GM10847 (cell line): ENCODE measurements around the gene AUTS2.

Source experiments
- POLR2A ChIP-seq: IDR thresholded peaks from 2 replicates; pipeline ENCODE4 v1.6.1; 2011; ENCODE audit not compliant: insufficient read length; ENCODE audit errors: extremely low read depth

AUTS2 gene

DNA sequence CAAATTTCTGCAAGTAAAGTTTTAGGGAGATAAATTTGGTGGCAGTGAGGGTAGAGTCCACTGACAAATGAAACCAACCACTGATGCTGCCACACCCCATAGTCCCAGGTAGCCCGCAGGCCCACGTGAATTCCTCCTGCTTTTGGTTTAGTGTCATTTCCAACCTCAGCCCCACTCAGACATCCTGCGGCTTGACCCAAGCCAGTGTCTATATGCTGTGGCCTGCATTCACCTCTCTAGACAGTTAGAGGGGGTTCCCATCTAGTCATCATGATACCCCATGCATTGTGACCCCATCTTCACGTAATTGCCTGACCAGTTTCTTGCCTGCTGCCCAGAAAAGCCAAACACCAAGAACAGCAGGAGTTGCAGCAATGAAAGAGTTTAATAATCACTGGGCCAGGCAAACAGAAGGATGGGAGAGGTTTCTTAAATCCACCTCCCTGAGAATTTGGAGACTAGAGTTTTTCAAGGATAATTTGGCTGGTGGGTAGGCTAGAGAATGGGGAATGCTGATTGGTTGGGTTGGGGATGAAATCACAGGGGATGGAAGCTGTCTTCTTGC, 1201.6 kb downstream of the AUTS2 start:
- no peak for TF ChIP-seq POLR2A

DNA sequence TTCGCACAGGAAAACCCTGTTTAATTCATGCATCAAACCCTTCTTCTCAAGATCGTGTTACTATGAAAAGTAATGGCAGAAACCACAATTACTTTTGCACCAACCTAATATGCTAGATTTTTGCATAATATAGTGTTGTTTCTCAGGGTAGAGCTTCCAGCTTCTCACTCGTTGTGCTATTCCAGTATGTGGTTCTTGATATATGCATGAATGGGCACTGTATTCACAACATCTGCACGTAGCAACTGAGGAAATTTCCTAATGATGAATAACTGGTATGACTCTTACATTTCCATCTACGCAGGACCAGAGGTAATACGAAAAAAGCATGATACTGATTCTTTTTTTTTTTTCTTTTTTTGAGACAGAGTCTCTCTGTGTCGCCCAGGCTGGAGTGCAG, 1207.1 kb downstream of the AUTS2 start:
- no peak for TF ChIP-seq POLR2A

DNA sequence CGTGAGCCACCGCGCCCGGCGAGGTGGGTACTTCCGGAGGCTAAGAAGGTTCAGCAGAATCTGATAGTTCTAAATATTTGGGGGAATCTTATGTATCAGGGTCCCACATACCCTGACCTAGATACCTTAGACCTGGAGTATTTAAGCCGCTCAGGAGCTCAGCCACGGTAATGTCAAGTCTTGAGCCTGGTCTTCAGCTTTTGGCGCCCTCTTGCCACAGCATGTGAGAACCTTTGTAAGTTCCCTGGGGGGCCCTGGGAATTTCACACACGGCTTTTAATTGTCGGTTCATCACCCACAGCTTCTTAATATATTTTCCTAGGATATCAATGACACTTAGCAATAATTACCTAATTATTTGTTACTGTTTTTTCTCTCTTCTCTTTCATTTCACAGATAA, 1209.4 kb downstream of the AUTS2 start:
- no peak for TF ChIP-seq POLR2A

DNA sequence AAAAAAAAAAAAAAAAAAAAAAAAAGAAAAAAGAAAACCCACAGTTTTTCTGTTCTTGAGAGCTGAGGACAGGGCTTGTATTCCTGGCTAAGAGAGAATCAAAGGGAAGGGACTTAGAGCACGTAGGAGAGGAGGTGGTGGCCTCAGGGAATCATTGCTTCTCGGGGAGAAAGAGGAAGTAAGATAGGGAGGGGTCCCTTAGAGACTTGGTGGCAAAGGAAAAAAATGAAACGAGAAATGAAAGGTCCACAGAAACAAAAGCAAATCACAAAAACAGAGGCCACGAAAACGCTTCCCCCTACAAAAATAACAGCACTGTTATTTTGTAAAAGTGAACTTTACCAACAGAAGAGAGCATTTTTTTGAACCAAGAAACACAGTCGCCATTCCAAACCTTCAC, 1210.6 kb downstream of the AUTS2 start:
- no peak for TF ChIP-seq POLR2A

DNA sequence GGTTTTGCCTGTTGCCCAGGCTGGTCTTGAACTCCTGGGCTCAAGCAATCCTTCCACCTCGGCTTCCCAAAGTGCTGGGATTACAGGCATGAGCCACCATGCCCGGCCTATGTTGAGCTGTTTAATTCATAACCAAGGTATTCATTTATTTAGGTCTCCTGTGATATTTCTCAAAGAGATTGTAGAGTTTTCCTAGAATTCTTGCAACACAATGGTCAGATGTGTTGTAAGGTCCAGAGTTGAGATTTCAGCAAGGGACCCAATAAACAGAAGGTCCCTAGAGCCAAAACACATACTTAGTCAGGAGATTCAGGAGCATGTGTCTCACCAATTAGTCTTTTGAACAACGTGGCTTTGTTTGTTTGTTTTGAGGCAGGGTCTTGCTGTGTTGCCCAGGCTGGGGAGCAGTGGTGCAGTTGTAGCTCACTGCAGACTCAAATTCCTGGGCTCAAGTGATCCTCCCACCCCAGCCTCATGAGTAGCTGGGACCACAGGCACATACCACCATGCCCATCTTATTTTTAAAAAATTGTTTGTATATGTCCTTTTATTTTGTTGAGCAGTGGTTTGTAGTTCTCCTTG, 1212.4 kb downstream of the AUTS2 start:
- TF ChIP-seq POLR2A, result no peak

DNA sequence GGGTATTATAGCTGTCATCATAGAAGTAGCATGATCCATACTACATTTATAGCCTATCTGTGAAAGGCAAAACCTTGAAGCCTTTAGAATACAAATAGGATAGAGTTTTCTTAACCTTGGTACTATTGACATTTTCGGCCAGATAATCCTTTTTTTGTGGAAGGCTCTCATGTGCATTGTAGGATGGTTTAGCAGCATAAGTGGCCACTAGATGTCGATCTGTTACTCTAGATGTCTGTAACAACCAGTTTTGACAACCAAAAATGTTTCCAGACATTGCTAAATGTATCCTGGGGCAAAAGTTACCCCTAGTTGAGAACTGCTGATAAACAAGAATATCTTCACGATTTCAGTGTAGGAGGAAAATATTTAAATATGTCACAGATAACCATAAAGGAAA, 1214.2 kb downstream of the AUTS2 start:
- no peak for TF ChIP-seq POLR2A

DNA sequence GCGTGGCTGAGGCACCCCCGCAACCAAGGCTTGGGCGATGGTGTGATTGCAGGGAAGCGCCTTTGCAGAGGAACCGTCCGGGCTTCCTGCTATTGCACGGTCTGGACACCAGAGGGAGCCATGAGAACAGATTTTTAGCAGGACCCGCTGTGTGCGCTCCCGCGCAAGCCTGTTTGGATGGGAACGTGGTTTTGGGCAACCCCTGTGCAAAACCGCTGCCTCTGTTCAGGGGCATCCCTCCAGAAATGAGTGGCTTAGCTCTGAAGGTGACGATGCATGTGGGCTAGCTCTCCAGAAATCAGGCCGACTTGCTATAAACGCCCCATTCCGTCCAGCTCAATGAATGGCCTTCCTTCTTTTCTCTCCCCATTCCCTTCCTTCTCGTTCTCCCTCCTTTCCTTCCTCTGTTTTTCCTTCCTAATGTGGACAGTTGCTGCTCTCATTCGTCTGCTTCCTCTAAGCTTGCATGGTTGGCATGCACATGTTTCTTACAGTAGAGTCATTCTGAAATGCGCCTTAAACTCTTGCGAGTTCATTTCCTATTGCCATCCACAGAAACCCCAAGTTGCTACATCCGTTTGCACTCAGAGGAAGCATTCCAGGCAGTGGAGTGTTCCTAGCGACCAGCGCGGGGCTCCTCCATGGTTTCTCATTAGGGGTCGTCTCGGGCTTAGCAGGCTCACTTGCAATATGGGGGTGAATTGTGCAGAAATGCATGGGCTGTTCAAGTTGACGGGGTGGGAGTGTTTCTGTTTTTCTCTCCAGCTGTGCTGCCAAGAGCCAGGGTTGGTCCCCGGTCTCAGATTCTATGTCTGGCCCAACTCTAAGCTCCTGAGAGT, 1231.2 kb downstream of the AUTS2 start:
- no peak for TF ChIP-seq POLR2A

DNA sequence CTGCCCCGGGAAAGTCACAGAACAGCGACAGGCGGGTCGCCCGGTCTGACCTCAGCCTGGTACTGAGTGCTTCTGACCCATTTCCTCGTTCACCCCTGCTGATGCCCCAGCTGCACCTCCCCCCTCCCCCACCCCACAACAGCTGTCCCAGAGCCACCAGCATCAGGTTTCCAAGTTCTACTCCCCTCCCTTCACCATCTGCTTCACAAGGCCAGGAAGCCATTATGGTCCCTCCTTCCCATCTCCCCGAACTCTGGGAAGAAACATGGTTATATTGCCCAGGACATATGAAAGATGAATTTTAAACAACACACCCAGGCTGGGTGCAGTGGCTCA, 1231.8 kb downstream of the AUTS2 start:
- TF ChIP-seq POLR2A, result no peak

DNA sequence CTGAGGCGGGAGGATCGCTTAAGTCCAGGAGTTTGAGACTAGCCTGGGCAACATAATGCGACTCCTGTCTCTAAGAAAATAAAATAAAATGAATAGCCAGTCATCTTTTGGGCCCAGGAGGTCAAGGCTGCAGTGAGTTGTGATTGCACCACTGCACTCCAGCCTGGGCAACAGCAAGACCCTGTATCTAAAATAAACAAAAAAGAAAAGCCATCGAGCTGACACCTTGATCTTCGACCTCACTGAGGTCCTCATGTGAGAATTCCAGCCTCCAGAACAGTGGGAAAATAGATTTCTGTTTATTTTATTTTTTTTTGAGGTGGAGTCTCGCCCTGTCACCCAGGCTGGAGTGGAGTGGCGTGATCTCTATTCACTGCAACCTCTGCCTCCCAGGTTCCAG, 1232.2 kb downstream of the AUTS2 start:
- no peak for TF ChIP-seq POLR2A

DNA sequence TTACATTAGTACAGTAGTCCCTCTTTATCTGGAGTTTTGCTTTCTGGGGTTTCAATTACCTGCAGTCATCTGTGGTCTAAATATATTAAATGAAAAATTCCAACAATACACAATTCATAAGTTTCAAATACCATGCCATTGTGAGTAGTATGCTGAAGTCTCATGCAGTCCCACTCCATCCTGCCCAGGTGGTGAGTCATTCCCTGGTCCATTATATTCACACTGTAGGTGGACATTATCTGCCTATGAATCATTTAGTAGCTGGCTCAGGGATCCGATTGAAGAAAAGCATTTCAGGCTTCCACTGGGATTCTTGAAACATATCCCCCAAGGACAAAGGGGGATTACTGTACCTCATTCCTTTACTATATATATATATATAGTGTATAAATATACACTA, 1235.5 kb downstream of the AUTS2 start:
- TF ChIP-seq POLR2A, result no peak

DNA sequence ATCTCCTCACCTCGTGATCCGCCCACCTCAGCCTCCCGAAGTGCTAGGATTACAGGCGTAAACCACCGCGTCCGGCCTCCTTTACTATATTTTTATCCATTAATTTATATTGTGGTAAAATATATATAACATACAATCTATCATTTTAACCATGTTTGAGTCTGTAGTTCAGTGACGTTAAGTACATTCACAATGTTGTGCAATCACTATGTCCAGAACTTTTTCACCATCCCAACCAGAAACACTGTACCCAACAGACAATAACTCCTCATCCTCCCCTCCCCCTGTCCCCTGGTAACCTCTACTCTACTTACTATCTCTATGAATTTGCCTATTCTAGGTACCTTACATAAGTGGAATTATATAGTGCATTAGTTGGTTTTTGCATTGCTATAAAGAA, 1236.1 kb downstream of the AUTS2 start:
- no peak for TF ChIP-seq POLR2A

DNA sequence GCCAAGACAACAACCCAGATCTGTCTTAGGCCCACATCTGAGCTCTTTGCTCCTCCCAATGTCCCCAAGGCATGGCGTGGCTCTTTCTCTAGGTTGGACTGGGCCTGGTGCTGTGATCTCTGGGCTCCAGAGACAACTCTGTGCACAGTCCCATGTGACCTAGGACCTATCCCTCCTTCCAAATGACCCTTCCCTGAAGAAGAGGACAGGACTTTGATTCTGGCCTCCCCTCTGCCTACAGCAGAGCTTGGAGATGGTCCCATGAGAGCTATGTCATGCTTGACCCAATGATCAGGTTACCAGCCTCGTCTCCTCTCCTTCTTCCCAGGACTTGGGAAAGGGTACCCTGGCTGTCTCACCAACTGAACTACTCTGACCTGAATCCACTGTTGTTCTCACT, 1237.4 kb downstream of the AUTS2 start:
- TF ChIP-seq POLR2A, result no peak

DNA sequence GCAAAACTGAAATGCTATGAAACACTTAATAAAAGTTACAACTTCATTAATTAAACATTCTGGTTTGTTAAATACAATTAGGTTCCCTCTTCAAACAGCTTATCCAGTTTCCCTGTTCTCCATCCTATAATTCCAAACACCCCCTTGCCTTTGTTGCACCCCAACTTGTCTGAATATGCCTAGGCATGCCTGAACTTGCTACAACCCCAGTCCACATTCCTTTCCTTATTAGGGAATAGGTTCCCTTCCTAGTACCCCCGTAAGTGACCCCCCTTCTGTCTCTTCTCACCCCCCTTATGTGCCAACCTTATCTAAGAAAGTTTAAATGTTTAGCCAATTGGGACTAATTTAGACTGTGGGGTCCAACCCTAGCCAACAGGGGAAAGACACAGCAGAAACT, 1238.0 kb downstream of the AUTS2 start:
- TF ChIP-seq POLR2A, result no peak

DNA sequence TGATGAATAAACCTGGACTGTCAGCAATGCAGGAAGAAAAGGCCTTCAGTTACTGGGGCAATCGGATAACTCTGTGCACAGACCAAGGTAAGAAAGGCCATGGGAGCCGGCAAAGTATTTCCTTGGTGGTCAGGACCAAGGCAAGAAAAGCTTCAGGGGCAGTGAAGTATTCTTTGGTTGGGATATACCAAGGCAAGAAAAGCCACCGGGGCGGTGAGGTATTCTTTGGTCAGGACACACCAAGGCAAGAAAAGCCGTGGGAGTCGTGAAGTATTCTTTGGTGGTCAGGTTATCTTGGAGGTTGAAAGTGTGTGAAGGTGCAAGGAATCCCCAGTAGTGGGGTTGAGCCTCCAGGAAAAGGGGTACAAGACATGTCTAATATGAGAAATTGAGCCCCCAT, 1238.7 kb downstream of the AUTS2 start:
- TF ChIP-seq POLR2A, result no peak

DNA sequence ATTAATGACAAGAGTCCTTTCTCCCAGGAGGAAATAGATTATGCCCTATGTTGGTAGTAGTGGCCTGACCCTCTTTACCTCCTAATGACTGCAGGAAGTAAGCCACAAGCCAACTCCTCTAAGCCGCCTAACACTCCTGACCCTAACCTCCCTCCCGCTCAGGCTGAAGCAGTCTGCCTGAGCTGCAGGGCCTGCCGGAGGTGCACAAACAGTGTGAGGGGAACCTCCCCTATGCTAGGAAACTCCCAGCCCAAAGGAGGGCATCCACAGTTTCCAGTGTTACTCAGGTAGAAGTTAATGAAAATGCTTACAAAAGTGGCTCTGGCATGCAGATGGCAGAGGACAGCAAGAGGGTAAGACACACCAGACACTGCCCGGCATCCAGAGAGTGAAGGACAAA, 1239.3 kb downstream of the AUTS2 start:
- no peak for TF ChIP-seq POLR2A

DNA sequence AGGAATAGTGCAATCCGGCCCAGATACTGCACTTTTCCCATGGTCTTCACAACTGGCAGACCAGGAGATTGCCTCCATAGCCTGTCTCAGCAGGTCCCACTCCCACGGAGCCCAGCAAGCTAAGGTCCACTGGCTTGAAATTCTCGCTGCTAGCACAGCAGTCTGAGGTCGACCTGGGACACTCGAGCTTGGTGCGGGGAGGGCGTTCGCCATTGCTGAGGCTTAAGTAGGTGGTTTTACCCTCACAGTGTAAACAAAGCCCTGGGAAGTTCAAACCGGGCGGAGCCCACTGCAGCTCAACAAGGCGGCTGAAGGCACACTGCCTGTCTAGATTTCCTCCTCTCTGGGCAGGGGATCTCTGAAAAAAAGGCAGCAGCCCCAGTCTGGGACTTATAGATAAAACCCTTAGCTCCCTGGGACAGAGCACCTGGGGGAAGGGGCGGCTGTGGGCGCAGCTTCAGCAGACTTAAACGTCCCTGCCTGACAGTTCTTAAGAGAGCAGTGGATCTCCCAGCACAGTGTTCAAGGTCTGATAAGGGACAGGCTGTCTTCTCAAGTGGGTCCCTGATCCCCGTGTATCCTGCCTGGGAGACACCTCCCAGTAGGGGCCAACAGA, 1240.1 kb downstream of the AUTS2 start:
- TF ChIP-seq POLR2A, result no peak
